ENCODE results near the gene IFITM2.
"Not testable (repeated sequence)": the region's sequence is repeated elsewhere in the genome, so short reads cannot be mapped to it uniquely, and the experiment has no call there.

IFITM2 gene

DNA sequence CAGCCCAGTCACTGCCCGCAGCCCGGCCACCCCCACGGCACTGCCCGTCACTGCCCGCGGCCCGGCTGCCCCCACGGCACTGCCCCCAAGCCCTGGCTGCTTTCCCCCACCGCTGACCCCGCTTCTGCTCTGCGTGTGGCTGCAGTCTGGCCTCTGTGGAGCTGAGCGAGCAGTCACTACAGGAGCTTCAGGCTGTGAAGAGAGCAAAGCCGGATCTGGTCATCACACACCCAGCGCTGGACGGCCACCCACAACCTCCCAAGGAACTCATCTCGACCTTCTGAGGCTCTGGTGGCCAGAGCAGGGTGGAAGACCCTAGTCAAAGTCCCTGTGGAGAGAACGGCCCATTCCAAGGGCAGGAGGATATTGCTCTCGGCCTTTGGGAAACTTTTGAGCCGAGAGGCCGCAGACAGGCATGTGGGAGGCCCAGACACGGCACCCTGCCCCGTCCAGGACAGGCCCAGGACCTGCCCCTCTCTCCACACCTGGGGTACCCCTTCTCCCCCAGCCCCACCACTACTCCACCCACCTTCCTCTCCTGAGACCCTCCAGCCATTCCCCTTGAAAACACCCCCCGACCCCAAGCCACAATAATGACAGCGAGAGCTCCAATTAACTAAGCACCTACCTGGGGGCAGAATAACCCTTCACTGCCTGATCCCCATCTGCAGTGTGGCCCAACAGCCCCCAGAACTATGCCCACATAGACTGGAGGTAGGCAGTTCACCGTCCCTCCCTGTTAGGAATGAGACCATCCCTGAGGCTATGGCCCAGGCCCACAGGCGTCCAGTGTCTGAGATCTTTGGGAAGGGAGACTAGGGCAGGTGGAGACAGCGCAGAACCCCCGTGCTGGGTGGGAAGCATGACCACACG, 22.4 kb upstream of the IFITM2 start:
- Mint-ChIP-seq H3K27me3 (ENCODE audit: low read depth, poor library complexity) (peaks cover 12% of the 10 kb centered on the region), H3K27ac (peak overlapping the region; percentile 90), H3K4me1 (peaks cover 66% of the 10 kb centered on the region), H3K4me3 (no peak overlapping the region), H3K9me3 (no peaks in the 10 kb centered on the region), H3K36me3 (ENCODE audit: low read depth) (no peaks in the 10 kb centered on the region)
- TF ChIP-seq, protein P1, sequence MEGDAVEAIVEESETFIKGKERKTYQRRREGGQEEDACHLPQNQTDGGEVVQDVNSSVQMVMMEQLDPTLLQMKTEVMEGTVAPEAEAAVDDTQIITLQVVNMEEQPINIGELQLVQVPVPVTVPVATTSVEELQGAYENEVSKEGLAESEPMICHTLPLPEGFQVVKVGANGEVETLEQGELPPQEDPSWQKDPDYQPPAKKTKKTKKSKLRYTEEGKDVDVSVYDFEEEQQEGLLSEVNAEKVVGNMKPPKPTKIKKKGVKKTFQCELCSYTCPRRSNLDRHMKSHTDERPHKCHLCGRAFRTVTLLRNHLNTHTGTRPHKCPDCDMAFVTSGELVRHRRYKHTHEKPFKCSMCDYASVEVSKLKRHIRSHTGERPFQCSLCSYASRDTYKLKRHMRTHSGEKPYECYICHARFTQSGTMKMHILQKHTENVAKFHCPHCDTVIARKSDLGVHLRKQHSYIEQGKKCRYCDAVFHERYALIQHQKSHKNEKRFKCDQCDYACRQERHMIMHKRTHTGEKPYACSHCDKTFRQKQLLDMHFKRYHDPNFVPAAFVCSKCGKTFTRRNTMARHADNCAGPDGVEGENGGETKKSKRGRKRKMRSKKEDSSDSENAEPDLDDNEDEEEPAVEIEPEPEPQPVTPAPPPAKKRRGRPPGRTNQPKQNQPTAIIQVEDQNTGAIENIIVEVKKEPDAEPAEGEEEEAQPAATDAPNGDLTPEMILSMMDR (IDR thresholded peaks at IDR 0.05), result no peak
- DNase-seq, result no peak

DNA sequence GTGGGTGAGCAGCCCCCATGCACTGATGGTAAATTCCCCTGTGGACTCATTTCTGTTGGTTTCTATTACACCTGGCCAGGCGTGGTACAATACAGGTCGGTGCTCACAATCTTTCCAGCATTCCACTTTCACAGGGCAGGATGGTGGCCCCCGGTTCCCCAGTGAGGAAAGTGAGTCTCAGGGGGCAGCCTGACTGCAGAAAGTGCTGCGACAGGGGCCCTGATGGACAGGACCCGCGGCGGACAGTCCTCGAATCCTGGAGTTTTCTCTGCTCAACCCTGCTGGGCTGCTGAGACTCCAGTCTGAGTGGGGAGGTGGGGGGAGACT, 21.8 kb upstream of the IFITM2 start:
- Mint-ChIP-seq H3K27me3 (ENCODE audit: low read depth, poor library complexity) (peaks cover 12% of the 10 kb centered on the region), H3K27ac (no peak overlapping the region), H3K4me3 (no peak overlapping the region), H3K4me1 (peaks cover 72% of the 10 kb centered on the region), H3K9me3 (no peaks in the 10 kb centered on the region), H3K36me3 (ENCODE audit: low read depth) (no peaks in the 10 kb centered on the region)
- TF ChIP-seq, protein P1 (IDR thresholded peaks at IDR 0.05), result no peak
- DNase-seq, result no peak

- Mint-ChIP-seq H3K4me3 (peak overlapping the region; percentile 72), H3K27me3 (ENCODE audit: low read depth, poor library complexity) (peaks cover 12% of the 10 kb centered on the region), H3K4me1 (peaks cover 74% of the 10 kb centered on the region)
- DNase-seq; H3K36me3 Mint-ChIP-seq (ENCODE audit: low read depth); H3K9me3 Mint-ChIP-seq; H3K27ac Mint-ChIP-seq: not testable (repeated sequence)
Measured at GRCh38 chr11:286977-287820, 20.4 kb upstream of the IFITM2 start.

DNA sequence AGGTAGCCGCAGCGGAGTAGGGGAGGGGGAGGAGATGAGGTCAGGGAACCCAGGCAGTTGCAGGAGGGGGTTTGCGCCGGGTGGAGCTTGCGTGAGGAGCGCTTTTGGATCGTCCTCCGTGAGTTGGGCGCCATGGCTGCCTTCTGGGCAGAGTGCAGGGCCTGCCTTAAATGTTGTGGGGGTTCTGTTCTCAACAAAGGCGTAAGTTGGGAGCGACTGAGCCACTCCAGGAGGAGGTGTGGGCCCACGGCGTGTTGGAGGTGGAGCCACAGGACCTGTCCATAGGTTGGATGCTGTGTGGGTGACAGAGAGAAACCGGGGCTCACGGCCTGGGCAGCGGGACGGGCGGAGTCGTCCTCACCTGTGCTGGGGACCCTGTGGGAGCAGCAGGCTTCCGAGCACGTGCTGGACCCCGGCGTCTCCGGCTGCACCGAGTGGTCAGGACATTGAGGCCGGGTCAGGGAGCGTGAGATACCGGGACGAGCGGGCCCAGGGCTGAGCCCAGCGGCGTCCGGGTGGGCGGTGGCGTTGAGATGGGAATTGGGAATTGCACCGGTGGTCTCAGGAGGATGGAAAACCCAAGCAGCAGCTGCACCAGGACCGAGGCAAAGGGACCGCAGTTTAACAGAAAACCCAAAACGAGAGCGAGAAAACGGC, 19.7 kb upstream of the IFITM2 start:
- peak; percentile 15 for DNase-seq
- peaks cover 9% of the 10 kb centered on the region for H3K27me3 Mint-ChIP-seq (ENCODE audit: low read depth, poor library complexity)
- no peaks in the 10 kb centered on the region for H3K9me3 Mint-ChIP-seq
- peak overlapping the region; percentile 19 for H3K27ac Mint-ChIP-seq
- H3K4me1 Mint-ChIP-seq, result peaks cover 67% of the 10 kb centered on the region
- peaks cover 6% of the 10 kb centered on the region for H3K36me3 Mint-ChIP-seq (ENCODE audit: low read depth)
- H3K4me3 Mint-ChIP-seq, result peak overlapping the region; percentile 85
- TF ChIP-seq, protein P1 (IDR thresholded peaks at IDR 0.05), result no peak

DNA sequence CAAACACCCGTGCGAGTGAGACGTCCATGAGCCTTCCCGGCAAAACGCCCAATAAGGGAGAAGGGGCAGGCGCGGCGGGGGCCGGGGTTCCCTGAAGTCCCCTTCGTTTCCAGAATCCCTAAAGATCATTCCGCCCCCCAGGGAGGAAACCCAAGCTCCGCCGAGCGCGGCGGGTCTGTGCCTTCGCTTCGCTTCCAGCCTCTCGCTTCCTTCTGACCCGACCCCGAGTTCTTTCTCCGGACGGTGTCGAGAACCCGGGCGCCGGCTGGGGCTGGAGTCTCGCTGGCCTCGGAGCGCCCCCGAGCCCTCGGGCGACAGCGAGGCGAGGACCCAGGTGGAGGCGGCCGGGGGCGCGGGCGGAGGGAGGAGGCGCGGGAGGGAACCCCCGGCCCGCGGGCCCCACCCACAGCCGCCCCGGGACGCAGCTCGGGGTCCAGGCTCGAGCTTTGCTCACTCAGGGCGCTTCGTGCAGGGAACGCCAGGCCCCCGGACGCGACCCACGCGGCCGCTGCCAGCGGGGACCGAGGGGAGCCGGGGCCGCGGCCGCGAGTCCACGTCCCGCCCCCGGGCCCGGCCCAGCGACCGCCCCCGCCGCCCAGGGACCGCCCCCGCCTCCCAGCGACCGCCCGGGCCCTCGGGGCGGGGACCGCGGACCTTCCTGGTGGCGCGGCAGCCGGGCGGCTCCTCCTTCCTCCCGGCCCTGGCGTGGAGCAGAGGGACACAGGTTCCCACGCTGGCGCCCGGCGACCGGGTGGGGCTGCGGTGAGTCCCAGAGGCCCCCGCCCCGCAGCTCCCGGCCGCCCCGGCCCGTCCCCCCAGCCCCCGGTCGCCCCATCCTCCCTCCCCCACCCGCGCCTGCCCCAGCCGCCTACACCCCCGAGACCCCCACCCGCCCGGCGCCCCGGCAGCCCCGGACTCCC, 18.9 kb upstream of the IFITM2 start, which contains the start of gene PGGHG:
Gene PGGHG, plus strand, starts transcription at position 649 of the 920 bp plus-strand sequence. CDS start 691 bp downstream, outside the sequence.
- Mint-ChIP-seq H3K27me3 (ENCODE audit: low read depth, poor library complexity) (peaks cover 9% of the 10 kb centered on the region), H3K4me3 (peak within 1 kb of the TSS; percentile 85), H3K9me3 (no peaks in the 10 kb centered on the region), H3K4me1 (peaks cover 59% of the 10 kb centered on the region), H3K36me3 (ENCODE audit: low read depth) (peaks cover 6% of the 10 kb centered on the region), H3K27ac (peak within 1 kb of the TSS; percentile 19)
- DNase-seq, result peak; percentile 81
- TF ChIP-seq, protein P1 (IDR thresholded peaks at IDR 0.05), result no peak

All from nephron progenitor cell (in vitro differentiated cells).